H1 (cell line): Measurements from ENCODE around the gene CPNE4. TPM values are rescaled to one million over a fixed set of nuclear protein-coding genes. Genes with fewer than 3 reads are reported as not detected.

Source experiments
- CTCF ChIA-PET: fragments of 300-600 bp; sonication (Branson Sonifier 250); formaldehyde crosslinking; loops from one replicate; lab custom pipeline; 2021; ENCODE audit not compliant: partially characterized antibody; lab: Charles Lee
- POLR2A ChIA-PET: fragments of 300-600 bp; sonication (Branson Sonifier 250); formaldehyde crosslinking; loops from one replicate; lab custom pipeline; 2021; ENCODE audit warnings: inconsistent platforms; ENCODE audit not compliant: partially characterized antibody; lab: Charles Lee
- DNase-seq, 2 experiments: peaks; one replicate each; pipeline versions ENCODE4 v3.0.0 to v3.0.0-alpha.2; 2010 to 2022; ENCODE audit warnings: low spot score in 2 of 2, low read depth in 1 of 2, mixed read lengths in 1 of 2
- FAIRE-seq: peaks from 2 replicates; lab custom pipeline; 2011; peaks lifted over from hg19 to GRCh38; lab: Jason Lieb, UNC
- H2AFZ ChIP-seq: 2 replicates; pipeline ENCODE4 v1.8.1; 2012; ENCODE audit warnings: low read length, inconsistent platforms
- H2AK5ac ChIP-seq: 2 replicates; pipeline ENCODE4 v1.6.1; 2013; ENCODE audit warnings: low read depth, low read length
- H2BK120ac ChIP-seq: replicated peaks from 2 replicates; pipeline ENCODE3; 2013; ENCODE audit warnings: low read depth, low read length, inconsistent platforms
- H2BK12ac ChIP-seq: 2 replicates; pipeline ENCODE4 v1.6.1; 2013; ENCODE audit warnings: low read depth, low read length
- H2BK15ac ChIP-seq: 2 replicates; pipeline ENCODE4 v1.6.1; 2013; ENCODE audit warnings: low read length
- H2BK20ac ChIP-seq: 2 replicates; pipeline ENCODE4 v1.6.1; 2013; ENCODE audit warnings: low read length
- H2BK5ac ChIP-seq: 2 replicates; pipeline ENCODE4 v1.6.1; 2013; ENCODE audit warnings: low read depth, low read length
- H3K14ac ChIP-seq: 2 replicates; pipeline ENCODE4 v1.6.1; 2013; ENCODE audit warnings: inconsistent platforms; ENCODE audit not compliant: insufficient read length
- H3K18ac ChIP-seq: 2 replicates; pipeline ENCODE4 v1.6.1; 2013; ENCODE audit warnings: low read length; ENCODE audit errors: extremely low read depth
- H3K23ac ChIP-seq: 2 replicates; pipeline ENCODE4 v1.6.1; 2013; ENCODE audit warnings: inconsistent platforms; ENCODE audit not compliant: insufficient read length
- H3K23me2 ChIP-seq: 2 replicates; pipeline ENCODE4 v1.6.1; 2013; ENCODE audit warnings: low read depth, low read length
- H3K27ac ChIP-seq: 2 replicates; pipeline ENCODE4 v1.6.1; 2011; ENCODE audit warnings: low read depth, low read length, inconsistent platforms
- H3K27me3 ChIP-seq, 4 experiments: replicated peaks in 1 of 4; 1 replicate in 1 of 4; 2 replicates in 3 of 4; pipeline versions ENCODE4 v1.6.1 to v1.8.1; 2011 to 2013; ENCODE audit warnings: low read length in 3 of 4, mild to moderate bottlenecking in 3 of 4, inconsistent platforms in 2 of 4, mixed read lengths in 2 of 4, moderate library complexity in 1 of 4; ENCODE audit not compliant: control insufficient read depth in 3 of 4, insufficient read depth in 3 of 4; ENCODE audit errors: extremely low read depth in 1 of 4
- H3K36me3 ChIP-seq, 4 experiments: 2 replicates each; pipeline versions ENCODE4 v1.6.1 to v1.8.1; 2011 to 2013; ENCODE audit warnings: mild to moderate bottlenecking in 4 of 4, low read length in 3 of 4, moderate library complexity in 2 of 4, control low read depth in 1 of 4, inconsistent platforms in 1 of 4; ENCODE audit not compliant: insufficient read depth in 4 of 4, control insufficient read depth in 2 of 4
- H3K4ac ChIP-seq: replicated peaks from 2 replicates; pipeline ENCODE3; 2013; ENCODE audit warnings: low read length, low read depth, mixed read lengths, inconsistent platforms; ENCODE audit not compliant: insufficient read length
- H3K4me1 ChIP-seq, 4 experiments: replicated peaks in 1 of 4; 1 replicate in 1 of 4; 2 replicates in 3 of 4; pipeline versions ENCODE4 v1.6.1 to v1.8.1; 2011 to 2013; ENCODE audit warnings: low read length in 3 of 4, inconsistent platforms in 2 of 4, mixed read lengths in 1 of 4; ENCODE audit not compliant: insufficient read depth in 4 of 4, control insufficient read depth in 3 of 4
- H3K4me2 ChIP-seq, 2 experiments: 2 replicates each; pipeline versions ENCODE4 v1.6.1 to v1.8.1; 2011 to 2013; ENCODE audit warnings: low read depth in 2 of 2, low read length in 2 of 2, control low read depth in 1 of 2, inconsistent platforms in 1 of 2, mild to moderate bottlenecking in 1 of 2; ENCODE audit not compliant: insufficient read depth in 1 of 2
- H3K4me3 ChIP-seq, 4 experiments: fragments of 200-600, 300-600 bp in 1 of 4; sonication (generic), shearing (Covaris generic), sonication (Bioruptor Twin) in 1 of 4; 2 replicates each; pipeline versions ENCODE4 v1.5.1 to v1.8.1; 2011 to 2016; ENCODE audit warnings: low read length in 4 of 4, low read depth in 3 of 4, control low read depth in 2 of 4, inconsistent platforms in 2 of 4, mild to moderate bottlenecking in 2 of 4, mixed read lengths in 1 of 4, moderate library complexity in 1 of 4; ENCODE audit not compliant: insufficient read depth in 2 of 4; ENCODE audit errors: extremely low read depth in 1 of 4
- H3K56ac ChIP-seq: replicated peaks from 2 replicates; pipeline ENCODE3; 2013; ENCODE audit warnings: low read depth, mild to moderate bottlenecking, mixed read lengths, low read length, inconsistent platforms; ENCODE audit not compliant: insufficient read length
- H3K79me1 ChIP-seq: 2 replicates; pipeline ENCODE4 v1.6.1; 2013; ENCODE audit warnings: low read depth, low read length, control low read depth
- H3K79me2 ChIP-seq, 2 experiments: 2 replicates each; pipeline versions ENCODE4 v1.6.1 to v1.8.1; 2012 to 2013; ENCODE audit warnings: low read length in 2 of 2, mild to moderate bottlenecking in 2 of 2, inconsistent platforms in 1 of 2; ENCODE audit not compliant: insufficient read depth in 2 of 2, control insufficient read depth in 1 of 2
- H3K9ac ChIP-seq, 4 experiments: replicated peaks in 1 of 4; 1 replicate in 1 of 4; 2 replicates in 3 of 4; pipeline versions ENCODE4 v1.6.1 to v1.8.1; 2011 to 2013; ENCODE audit warnings: low read depth in 3 of 4, low read length in 3 of 4, control low read depth in 2 of 4, mild to moderate bottlenecking in 2 of 4, moderate library complexity in 2 of 4, inconsistent platforms in 1 of 4; ENCODE audit errors: extremely low read depth in 1 of 4
- H3K9me3 ChIP-seq, 2 experiments: 2 replicates each; pipeline versions ENCODE4 v1.6.1 to v1.8.1; 2012 to 2013; ENCODE audit warnings: mild to moderate bottlenecking in 2 of 2, moderate library complexity in 2 of 2, control low read depth in 1 of 2, inconsistent platforms in 1 of 2, low read depth in 1 of 2, low read length in 1 of 2, mixed read lengths in 1 of 2; ENCODE audit not compliant: insufficient read depth in 2 of 2
- H4K20me1 ChIP-seq, 2 experiments: replicated peaks in 1 of 2; 2 replicates each; pipeline versions ENCODE3 to v1.8.1; 2011 to 2013; ENCODE audit warnings: inconsistent platforms in 2 of 2, low read length in 2 of 2, mild to moderate bottlenecking in 1 of 2; ENCODE audit not compliant: insufficient read depth in 2 of 2, control insufficient read depth in 1 of 2
- H4K5ac ChIP-seq: 2 replicates; pipeline ENCODE4 v1.6.1; 2013; ENCODE audit warnings: low read length, low read depth, mixed read lengths, inconsistent platforms; ENCODE audit not compliant: insufficient read length
- H4K8ac ChIP-seq: 2 replicates; pipeline ENCODE4 v1.8.0; 2013; ENCODE audit warnings: mild to moderate bottlenecking, moderate library complexity, low read length, inconsistent platforms; ENCODE audit not compliant: insufficient read depth; ENCODE audit errors: extremely low read depth
- H4K91ac ChIP-seq: replicated peaks from 2 replicates; pipeline ENCODE3; 2013; ENCODE audit warnings: low read length, mixed read lengths, inconsistent platforms; ENCODE audit not compliant: insufficient read length
- CTBP2 ChIP-seq: IDR thresholded peaks from 2 replicates; pipeline ENCODE4 v1.7.0; 2011; ENCODE audit warnings: borderline replicate concordance, mild to moderate bottlenecking, moderate library complexity, mixed read lengths, low read length; ENCODE audit not compliant: insufficient read depth, insufficient read length
- MAFK ChIP-seq: IDR thresholded peaks from 2 replicates; pipeline ENCODE4 v1.6.1; 2012; ENCODE audit warnings: low read depth, mild to moderate bottlenecking, improper control_type of control experiment, low read length
- PHF8 ChIP-seq: fragments of 200-600 bp; sonication (generic); conservative IDR thresholded peaks from 2 replicates; pipeline ENCODE4 v1.7.1; 2012; ENCODE audit warnings: low read depth, mild to moderate bottlenecking, inconsistent platforms, low read length, moderate library complexity
- RXRA ChIP-seq: IDR thresholded peaks from 2 replicates; pipeline ENCODE4 v1.6.1; 2011; ENCODE audit warnings: low read depth, mild to moderate bottlenecking, low read length, moderate library complexity; ENCODE audit not compliant: insufficient read depth
- WGBS, 2 experiments: shearing (Covaris generic) in 1 of 2; methylation state at CpG; one replicate each; pipeline versions ENCODE4 v1.1.6 to v1.1.7; 2013 to 2015; ENCODE audit warnings: low lambda C conversion rate in 2 of 2, mixed read lengths in 2 of 2, inconsistent platforms in 1 of 2, low coverage in 1 of 2, missing lambda C conversion rate in 1 of 2; ENCODE audit not compliant: insufficient replicate concordance in 2 of 2, insufficient coverage in 1 of 2, insufficient read length in 1 of 2; ENCODE audit errors: extremely low coverage in 1 of 2, missing lambda C conversion rate in 1 of 2; 5-methylcytosine and 5-hydroxymethylcytosine counted together
- polyA plus RNA-seq, 7 experiments: library from polyadenylated mRNA; depleted of rRNA in 3 of 7; stranded (reverse) in 5 of 7; unstranded in 2 of 7; fragments of >200 nt in 5 of 7; fragments of 200-250 nt in 2 of 7; gene quantifications; 1 replicate in 5 of 7; 2 replicates in 1 of 7; 4 replicates in 1 of 7; pipeline versions ENCODE4 v1.2.1 to v1.2.3, GENCODE V29; 2011 to 2013; ENCODE audit warnings: missing spikeins in 2 of 7, mixed read lengths in 2 of 7
- total RNA-seq: library from RNA; stranded (reverse); fragmentation: NEBNext Ultra II Directional; extraction: Animal tissue kit (Norgen Biotek cat#: 25700); gene quantifications from 2 replicates; pipeline ENCODE4 v1.2.1, GENCODE V29; 2021
- TF ChIP-seq, protein P1 (sequence below): IDR thresholded peaks from 2 replicates; pipeline ENCODE4 v1.6.1; 2012; ENCODE audit warnings: inconsistent platforms

The CPNE4 gene
- total and polyA plus RNA-seq, 2 of the 8 experiments (the other 6 are each of a cell fraction or from before 2014, with no cell fraction given), result 0.82 to 3.8 TPM

DNA sequence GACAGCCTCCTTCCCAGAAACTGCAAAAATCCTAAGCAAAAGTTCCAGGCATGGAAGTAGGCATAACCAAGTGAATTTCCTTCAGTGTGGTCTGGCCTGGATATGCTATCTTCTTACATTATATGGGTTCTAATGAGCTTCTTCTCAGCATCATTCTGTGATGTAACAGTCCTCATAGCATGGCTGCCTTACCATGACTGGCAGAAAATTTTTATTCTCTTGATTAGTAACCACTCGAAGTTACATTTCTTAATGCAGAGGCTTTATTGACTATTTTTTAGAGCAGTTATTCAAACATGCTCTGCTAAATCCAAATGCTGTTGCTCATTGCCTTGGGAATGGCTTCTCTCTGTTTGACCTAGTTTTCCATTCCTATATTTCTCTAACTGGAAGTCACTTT is 21.1 kb upstream of the CPNE4 start:
- H3K23me2 ChIP-seq, result no peaks in the 10 kb centered on the region

More for the DNA sequence above, 21.1 kb upstream of the CPNE4 start:
- H4K91ac ChIP-seq, result no peak overlapping the region
- no peak overlapping the region for H3K9ac ChIP-seq
- no peak overlapping the region for H2AFZ ChIP-seq
- H3K4me3 ChIP-seq, result no peak overlapping the region
- H3K4me1 ChIP-seq, result no peaks in the 10 kb centered on the region
- no peaks in the 10 kb centered on the region; a peak in 1 of 7 replicates for H3K27me3 ChIP-seq
- no peak overlapping the region for H4K8ac ChIP-seq
- CTCF ChIA-PET, result interaction anchor here (0.9 kb wide), 1 partner anchor 18 kb away, joined by 4 read pairs; no protein-coding TSS in a partner anchor
- DNase-seq, result no peak
- H4K5ac ChIP-seq, result no peak overlapping the region
- no peak overlapping the region for H3K27ac ChIP-seq
- H3K79me2 ChIP-seq, result no peaks in the 10 kb centered on the region
- no peak overlapping the region for H3K14ac ChIP-seq
- H3K4ac ChIP-seq, result no peak overlapping the region
- H3K18ac ChIP-seq, result no peak overlapping the region
- no peak for FAIRE-seq
- H3K9me3 ChIP-seq, result no peaks in the 10 kb centered on the region
- no peak overlapping the region for H2BK12ac ChIP-seq
- H2BK20ac ChIP-seq, result no peak overlapping the region
- no peak overlapping the region for H2AK5ac ChIP-seq
- no peak overlapping the region for H2BK120ac ChIP-seq
- no peak overlapping the region for H3K4me2 ChIP-seq
- H3K23ac ChIP-seq, result no peak overlapping the region
- H3K36me3 ChIP-seq, result no peaks in the 10 kb centered on the region
- H3K56ac ChIP-seq, result no peak overlapping the region
- POLR2A ChIA-PET, result no interaction called here
- TF ChIP-seq RXRA (no peak), CTBP2 (no peak), PHF8 (no peak), MAFK (no peak)
- TF ChIP-seq, protein P1, sequence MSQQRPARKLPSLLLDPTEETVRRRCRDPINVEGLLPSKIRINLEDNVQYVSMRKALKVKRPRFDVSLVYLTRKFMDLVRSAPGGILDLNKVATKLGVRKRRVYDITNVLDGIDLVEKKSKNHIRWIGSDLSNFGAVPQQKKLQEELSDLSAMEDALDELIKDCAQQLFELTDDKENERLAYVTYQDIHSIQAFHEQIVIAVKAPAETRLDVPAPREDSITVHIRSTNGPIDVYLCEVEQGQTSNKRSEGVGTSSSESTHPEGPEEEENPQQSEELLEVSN, result no peak
- H2BK5ac ChIP-seq, result no peak overlapping the region
- WGBS, 2 experiments, result 84% methylated on average over 1 of the region's 1 CpG; no CpG with 5 or more reads in 1 of the 2 experiments
- no peaks in the 10 kb centered on the region for H3K79me1 ChIP-seq
- no peak overlapping the region for H2BK15ac ChIP-seq
- no peaks in the 10 kb centered on the region for H4K20me1 ChIP-seq
